NCI-H1694 (cell line): ENCODE results near the gene SERPINC1.
"Not testable (repeated sequence)": the region's sequence is repeated elsewhere in the genome, so short reads cannot be mapped to it uniquely, and the experiment has no call there.

Source experiments
- DNase-seq: peaks from one replicate; lab custom pipeline; 2025; lab: John Stamatoyannopoulos, UW

The SERPINC1 gene

DNA sequence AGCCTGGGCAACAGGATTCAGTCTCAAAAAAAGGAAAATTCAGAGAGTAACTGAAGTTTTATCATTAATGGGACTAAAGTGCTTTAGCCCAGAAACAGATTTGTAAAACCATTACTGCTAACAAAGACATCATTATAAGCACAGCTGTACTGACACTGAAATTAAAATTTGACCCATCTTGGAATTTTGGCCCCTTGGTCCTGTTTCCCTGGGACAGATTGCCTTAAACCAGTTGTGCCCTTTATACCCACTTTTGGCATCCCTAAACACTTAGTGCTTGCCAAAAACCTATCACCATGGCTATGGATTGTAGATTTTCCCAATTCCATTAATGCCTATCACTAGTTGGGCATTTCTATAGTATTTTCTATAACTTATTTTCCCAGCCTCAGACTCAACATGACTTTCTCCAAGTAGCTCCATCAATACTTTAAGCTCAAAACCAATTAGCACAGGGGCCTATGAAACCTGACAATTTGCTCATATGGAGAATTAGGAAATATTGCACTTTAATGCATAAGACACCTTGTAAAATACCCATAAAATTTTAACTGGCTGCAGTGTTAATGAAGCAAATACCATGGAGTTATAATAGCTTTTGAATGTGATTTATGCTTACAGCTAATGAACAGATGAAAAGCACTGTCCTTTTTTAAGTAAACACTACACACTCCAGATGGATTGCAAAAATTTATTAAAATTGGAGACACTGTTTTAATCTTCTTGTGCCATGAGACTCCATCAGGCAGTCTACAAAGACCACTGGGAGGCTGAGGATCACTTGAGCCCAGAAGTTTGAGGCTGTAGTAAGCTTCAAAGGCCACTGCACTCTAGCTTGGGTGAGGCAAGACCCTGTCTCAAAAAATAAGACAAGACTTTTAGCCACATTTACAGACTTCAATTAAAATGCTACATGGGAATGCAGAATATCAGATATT, 53.6 kb downstream of the SERPINC1 start:
- DNase-seq = no peak

DNA sequence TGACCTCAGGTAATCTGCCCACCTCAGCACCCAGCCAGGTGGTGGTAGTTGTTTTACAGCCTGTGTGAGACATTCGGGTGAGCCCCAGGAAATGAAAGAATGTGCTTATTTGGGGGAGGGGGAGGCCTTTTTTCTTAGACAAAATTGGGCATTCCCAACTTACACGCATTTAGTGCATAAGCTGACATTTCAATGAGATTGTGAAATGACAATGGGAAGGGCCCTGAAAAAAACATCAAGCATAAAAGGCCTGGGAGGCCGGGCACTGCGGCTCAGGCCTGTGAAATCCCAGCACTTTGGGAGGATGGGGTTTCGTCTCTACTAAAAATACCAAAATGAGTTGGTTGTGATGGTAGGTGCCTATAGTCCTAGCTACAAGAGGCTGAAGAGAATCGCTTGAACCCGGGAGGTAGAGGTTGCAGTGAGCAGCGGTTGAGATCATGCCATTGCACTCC, 54.3 kb downstream of the SERPINC1 start:
- DNase-seq = no peak

DNA sequence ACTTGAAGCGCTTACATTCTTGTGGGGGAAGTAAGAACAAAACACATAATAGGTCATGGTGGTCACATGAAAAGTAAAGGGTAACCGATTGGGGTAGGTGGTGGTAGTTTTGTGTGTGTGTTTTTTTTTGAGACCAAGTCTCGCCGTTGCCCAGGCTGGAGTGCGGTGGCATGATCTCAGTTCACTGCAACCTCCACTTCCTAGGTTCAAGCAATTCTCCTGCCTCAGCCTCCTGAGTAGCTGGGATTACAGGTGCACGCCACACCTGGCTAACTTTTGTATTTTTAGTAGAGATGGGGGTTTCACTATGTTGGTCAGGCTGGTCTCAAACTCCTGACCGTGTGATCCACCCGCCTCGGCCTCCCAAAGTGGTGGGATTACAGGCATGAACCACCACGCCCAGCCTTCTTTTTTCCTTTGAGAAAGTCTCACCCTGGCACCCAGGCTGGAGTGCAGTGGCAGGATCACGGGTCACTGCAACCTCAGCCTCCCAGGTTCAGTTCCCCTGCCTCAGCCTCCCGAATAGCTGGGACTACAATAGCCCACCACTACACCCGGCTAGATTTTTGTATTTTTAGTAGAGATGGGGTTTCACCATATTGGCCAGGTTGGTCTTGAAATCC, 54.9 kb downstream of the SERPINC1 start:
- not testable (repeated sequence) for DNase-seq

DNA sequence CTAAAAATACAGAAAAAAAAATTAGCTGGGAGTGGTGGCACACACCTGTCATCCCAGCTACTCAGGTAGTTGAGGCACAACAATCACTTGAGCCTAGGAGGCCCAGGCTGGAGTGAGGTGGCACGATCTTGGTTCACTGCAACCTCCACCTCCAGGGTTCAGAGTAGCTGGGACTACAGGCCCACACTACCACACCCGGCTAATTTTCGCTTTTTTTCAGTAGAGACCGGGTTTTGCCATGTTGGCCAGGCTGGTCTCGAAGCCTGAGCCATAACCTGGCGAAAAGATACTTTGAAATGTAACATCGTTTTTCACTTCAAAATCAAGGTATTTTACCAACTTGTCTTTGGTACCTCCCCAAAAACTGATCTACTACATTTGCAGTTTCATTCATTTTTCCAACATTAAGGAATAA, 55.4 kb downstream of the SERPINC1 start:
- DNase-seq = no peak

DNA sequence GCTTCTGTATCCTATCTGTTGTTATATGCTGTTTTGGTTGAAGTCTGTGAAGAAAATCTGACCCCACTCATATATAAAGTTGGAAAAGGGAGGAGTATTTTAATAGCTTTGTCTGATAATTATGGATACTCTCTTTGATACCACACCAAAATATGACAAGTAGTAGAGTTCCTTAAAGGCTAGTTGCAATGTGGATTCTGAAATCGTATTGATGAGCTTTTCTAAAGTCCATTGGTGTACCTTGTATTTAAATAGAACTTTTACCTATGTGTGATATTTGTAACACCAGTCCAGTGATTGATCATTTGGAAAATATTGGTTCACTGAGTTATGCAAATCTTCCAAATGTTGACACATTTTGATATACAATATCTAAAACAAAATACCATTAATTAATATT, 57.1 kb downstream of the SERPINC1 start:
- no peak for DNase-seq

DNA sequence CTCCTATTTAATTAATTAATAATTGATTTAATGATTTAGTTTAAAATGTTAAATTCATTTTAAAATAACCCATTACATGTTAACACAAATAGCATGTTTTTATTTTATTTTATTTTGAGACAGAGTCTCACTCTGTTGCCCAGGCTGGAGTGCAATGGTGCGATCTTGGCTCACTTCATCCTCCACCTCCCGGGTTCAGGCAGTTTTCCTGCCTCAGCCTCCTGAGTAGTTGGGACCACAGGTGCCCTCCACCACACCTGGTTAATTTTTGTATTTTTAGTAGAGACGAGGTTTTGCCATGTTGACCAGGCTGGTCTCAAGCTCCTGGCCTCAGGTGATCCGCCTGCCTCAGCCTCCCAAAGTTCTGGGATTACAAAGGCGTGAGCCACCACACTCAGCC, 57.6 kb downstream of the SERPINC1 start:
- not testable (repeated sequence) for DNase-seq

DNA sequence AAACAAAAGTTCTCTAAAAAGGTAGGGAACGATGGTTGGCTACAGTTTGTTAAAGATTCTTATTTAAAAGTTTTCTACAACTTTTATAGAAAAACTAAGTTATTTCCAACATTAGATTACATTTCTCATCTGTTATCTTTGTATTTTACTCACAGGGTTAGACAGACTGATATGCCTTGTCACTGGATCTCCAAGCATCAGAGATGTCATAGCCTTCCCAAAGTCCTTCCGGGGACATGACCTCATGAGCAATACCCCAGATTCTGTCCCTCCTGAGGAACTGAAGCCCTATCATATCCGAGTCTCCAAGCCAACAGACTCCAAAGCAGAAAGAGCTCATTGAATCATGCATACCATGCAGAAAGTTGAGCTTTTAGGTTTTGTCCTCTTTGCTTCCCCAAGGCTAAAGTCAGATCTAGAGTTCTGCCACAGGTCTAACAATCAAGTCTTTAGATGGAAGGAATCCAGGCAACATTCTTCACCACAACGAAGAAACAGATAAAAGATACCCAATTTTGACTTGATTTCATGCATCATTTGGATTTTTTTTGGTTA, 59.7 kb downstream of the SERPINC1 start:
- no peak for DNase-seq

DNA sequence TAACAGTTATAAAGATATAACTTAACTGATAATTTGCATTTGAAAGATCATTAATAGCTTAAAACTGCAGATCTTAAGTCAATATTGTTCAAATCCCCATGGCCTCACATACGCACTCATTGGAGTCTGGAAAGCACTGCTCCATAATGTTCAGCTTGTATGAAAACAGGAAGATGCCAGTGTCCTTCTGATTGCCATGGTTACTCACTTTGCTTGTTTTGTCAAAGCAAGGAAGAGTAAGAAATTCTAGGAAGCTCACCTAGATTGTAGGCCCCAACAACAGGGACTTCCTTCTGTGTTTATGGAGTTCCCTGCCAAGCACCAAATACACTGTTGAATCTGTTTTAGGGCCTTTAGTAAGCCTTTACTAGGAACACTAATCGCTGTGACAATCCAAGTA, 60.2 kb downstream of the SERPINC1 start:
- DNase-seq = no peak

DNA sequence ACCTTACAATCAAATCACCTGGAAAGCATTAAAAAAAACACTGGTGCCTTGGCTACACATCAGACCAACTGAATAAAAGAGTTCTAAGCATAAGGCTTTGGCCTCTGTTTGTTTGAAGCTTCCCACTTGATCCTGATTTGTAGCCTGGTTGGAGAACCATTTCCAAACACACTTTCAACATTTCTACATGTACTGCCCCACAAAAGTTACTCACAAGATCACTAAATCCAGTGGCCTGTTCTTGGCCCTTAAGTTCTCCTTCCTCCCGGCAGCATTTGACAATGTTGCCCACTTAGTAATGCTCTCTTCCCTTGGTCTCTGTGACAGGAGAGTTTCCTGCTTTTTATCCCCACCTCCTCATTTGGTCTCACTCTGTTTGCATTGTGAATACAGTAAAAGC, 61.1 kb downstream of the SERPINC1 start:
- no peak for DNase-seq
